IPS-18c (cell line): ENCODE data around the gene SMARCC1.
A peak's percentile ranks its signal among the peaks of the same experiment; 100 is the strongest.
"Not testable (repeated sequence)": the region's sequence is repeated elsewhere in the genome, so short reads cannot be mapped to it uniquely, and the experiment has no call there.

Source experiments
- H3K4me3 ChIP-seq: 2 replicates; pipeline ENCODE4 v1.7.0; 2013; ENCODE audit warnings: low read depth, mild to moderate bottlenecking, low read length, moderate library complexity; ENCODE audit not compliant: insufficient read depth
- H3K9me3 ChIP-seq: one replicate; pipeline ENCODE4 v1.6.1; 2013; ENCODE audit warnings: mild to moderate bottlenecking, low read length, moderate library complexity; ENCODE audit not compliant: control insufficient read depth, insufficient read depth

SMARCC1 gene

DNA sequence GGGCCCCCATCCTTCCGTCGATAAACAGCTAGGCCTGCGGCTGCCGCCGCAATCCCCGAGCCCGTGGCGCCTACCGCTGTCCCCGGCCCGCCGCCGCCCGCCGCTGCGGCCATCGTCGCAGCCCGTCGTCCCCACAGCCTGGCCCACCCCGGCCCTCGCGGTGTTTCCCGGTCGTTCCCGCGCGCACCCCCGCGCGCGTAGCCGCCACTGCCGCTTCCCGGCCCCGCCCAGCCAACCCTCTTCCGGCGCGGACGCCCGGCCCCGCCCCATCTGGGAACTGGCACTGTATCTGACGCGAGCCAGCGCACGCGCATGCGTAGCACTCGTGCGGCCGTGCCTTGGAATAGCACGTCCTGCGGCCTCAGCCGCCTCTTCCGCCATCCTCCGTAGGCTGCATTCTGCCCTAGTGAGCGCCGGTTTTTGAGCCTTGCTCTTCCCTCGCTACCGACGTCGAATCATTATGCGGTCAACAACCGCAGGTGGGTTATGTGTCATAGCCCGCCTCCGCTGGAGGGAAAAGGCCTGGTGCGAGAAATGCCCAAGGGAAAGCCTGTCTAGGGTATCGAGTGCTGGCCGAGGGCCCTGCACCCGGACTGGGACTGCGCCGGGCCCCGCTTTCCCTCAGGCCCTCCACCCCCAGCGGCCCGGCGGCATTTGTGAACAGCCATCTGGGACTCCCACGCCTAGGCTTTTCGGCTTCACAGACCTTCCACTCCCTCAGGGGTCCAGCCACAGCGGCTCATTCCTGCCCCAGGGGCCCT, at the start of gene SMARCC1:
SMARCC1 (minus strand) TSS at position 209 of the 761 bp plus-strand sequence; CDS start at position 113, 96 bp downstream.
- Histone ChIP-seq H3K4me3 (peak within 1 kb of the TSS; percentile 72), H3K9me3 (no peaks in the 10 kb centered on the region)

DNA sequence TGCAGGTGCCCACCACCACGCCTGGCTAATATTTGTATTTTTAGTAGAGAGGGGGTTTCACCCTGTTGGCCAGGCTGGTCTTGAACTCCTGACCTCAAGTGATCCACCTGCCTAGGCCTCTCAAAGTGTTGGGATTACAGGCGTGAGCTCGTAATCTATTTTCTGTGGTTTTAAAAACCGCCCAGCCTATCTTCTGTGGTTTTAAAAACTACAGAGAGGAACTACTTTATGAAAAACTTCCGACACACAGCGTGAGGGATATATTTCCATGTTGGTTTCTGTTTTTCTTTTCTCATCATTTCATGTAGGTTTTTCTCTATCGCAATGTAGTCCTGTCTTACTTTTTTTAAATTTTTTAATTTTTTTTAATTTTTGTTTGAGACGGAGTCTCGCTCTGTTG, 47.8 kb upstream of the SMARCC1 start:
- H3K4me3 ChIP-seq, H3K9me3 ChIP-seq: not testable (repeated sequence)

DNA sequence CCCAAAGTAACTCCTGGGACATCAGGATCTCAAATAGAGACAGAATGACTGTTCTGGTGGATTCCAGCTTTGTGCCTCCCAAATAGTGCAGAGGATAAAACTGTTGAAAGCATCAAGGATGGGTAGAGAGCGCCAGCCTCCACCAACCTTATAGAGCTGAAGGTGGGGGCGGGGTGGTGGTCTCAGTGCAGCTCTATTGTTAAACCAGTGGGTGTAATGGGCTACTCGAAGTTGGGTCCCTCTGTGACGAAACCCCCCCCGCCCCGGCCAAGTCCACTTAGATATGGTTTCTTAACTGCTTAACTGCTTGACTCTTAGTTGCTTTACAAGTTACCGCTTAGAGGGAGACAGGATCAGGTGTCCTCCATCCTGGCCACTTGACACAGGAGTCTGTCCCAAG, 43.9 kb upstream of the SMARCC1 start:
- no peaks in the 10 kb centered on the region for H3K9me3 ChIP-seq
- peak overlapping the region; percentile 94 for H3K4me3 ChIP-seq

GRCh38 chr3:47824541-47825473, 43.1 kb upstream of the SMARCC1 start:
- H3K4me3 ChIP-seq = peak overlapping the region; percentile 94
- no peaks in the 10 kb centered on the region for H3K9me3 ChIP-seq

DNA sequence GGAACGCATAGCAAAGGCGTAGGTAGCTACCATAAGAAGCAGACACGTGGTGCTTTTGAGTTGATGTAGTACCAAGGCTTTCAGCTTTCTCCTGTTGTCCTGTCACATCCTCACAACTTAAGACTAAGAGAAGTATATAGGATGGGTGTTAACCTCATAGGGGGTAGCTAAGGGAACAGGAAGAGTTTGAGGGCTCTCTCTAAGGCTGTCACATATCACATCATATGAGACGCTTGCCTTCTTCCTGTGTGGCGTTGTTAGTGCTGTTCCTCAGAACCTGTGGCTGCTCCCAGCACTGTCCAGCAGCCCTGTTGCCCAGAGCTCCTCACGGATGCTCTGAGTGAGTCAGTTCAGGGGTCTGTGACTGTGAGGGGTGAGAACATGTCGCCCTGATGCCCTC, 35.9 kb upstream of the SMARCC1 start:
- H3K4me3 ChIP-seq = no peak overlapping the region
- H3K9me3 ChIP-seq = no peaks in the 10 kb centered on the region

GRCh38 chr3:47813551-47814177, 32.0 kb upstream of the SMARCC1 start:
- Histone ChIP-seq H3K4me3 (no peak overlapping the region), H3K9me3 (peaks cover 3% of the 10 kb centered on the region)

GRCh38 chr3:47804577-47804976, 22.9 kb upstream of the SMARCC1 start:
- no peak overlapping the region; the same call in 1 of the 2 replicates for H3K4me3 ChIP-seq
- no peaks in the 10 kb centered on the region for H3K9me3 ChIP-seq

GRCh38 chr3:47803480-47804025, 21.9 kb upstream of the SMARCC1 start:
- Histone ChIP-seq H3K4me3 (peak overlapping the region; percentile 99), H3K9me3 (no peaks in the 10 kb centered on the region)

GRCh38 chr3:47802734-47803479, 21.2 kb upstream of the SMARCC1 start, which contains the start of gene DHX30:
DHX30 (plus strand) TSS chr3:47803138; CDS start chr3:47810684, 7,546 bp downstream.
- peak within 1 kb of the TSS; percentile 99 for H3K4me3 ChIP-seq
- H3K9me3 ChIP-seq = no peaks in the 10 kb centered on the region

- H3K9me3 ChIP-seq = no peaks in the 10 kb centered on the region
- H3K4me3 ChIP-seq = no peak overlapping the region
Measured at GRCh38 chr3:47799733-47800132, 18.0 kb upstream of the SMARCC1 start.

- H3K4me3 ChIP-seq = no peak overlapping the region
- H3K9me3 ChIP-seq = no peaks in the 10 kb centered on the region
Measured at GRCh38 chr3:47794544-47794943, 12.9 kb upstream of the SMARCC1 start.

GRCh38 chr3:47792699-47793098, 11.0 kb upstream of the SMARCC1 start:
- no peak overlapping the region for H3K4me3 ChIP-seq
- H3K9me3 ChIP-seq = no peaks in the 10 kb centered on the region

GRCh38 chr3:47791193-47791855, 9.6 kb upstream of the SMARCC1 start:
- no peaks in the 10 kb centered on the region for H3K9me3 ChIP-seq
- no peak overlapping the region for H3K4me3 ChIP-seq

DNA sequence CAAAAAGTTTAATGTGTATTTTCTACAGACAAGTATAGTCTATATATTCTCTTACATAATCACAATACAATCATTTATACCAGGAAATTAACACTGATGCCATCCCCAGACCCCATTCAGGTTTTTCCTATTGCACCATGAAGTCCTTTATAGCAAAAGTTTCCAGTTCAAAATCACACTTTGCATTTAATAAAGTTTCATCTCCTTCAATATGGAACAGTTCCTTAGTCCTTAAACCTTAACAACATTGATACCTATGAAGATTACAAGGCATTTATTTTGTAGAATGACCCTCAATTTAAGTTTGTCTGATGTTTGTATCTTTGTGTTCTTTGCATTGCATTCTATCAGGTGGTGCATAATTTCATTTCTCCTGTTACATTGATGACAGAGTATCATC, 2.0 kb upstream of the SMARCC1 start:
- no peak overlapping the region for H3K4me3 ChIP-seq
- no peaks in the 10 kb centered on the region for H3K9me3 ChIP-seq

GRCh38 chr3:47782446-47783308, 984 bp upstream of the SMARCC1 start:
- peak overlapping the region; percentile 72 for H3K4me3 ChIP-seq
- H3K9me3 ChIP-seq = no peaks in the 10 kb centered on the region
